ENCODE data around the gene OXER1.
A peak's percentile ranks its signal among the peaks of the same experiment; 100 is the strongest.

The OXER1 gene, protein sequence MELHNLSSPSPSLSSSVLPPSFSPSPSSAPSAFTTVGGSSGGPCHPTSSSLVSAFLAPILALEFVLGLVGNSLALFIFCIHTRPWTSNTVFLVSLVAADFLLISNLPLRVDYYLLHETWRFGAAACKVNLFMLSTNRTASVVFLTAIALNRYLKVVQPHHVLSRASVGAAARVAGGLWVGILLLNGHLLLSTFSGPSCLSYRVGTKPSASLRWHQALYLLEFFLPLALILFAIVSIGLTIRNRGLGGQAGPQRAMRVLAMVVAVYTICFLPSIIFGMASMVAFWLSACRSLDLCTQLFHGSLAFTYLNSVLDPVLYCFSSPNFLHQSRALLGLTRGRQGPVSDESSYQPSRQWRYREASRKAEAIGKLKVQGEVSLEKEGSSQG

DNA sequence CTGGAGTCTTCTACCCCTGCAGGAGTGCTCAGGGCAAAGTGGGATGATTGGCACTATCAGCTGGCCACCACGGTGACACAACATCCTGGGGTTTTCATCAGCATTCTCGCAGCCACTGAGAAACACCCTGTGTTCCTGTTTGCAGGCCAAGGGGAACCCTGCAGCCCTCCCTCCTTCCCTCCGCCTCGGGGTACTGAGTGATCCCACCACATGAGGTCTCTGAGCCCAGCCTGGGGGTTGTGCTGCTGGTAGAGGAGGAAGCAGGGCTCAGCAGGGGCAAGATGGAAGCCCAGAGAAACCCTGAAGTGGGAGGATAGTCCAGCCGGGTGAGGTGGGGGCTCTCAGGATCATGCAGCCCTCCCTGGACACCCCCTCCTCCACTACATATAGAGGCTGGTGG is at the start of gene OXER1:
TSS of gene OXER1 (minus strand) at position 40 of the 400 bp plus-strand sequence. CDS start 73 bp downstream, outside the sequence.
- DNase-seq (ENCODE audit: extremely low read depth, low read depth), result no peak
- H3K4me3 ChIP-seq (replicated peaks; ENCODE audit: low read depth, low read length), result no peak within 1 kb of the TSS

DNA sequence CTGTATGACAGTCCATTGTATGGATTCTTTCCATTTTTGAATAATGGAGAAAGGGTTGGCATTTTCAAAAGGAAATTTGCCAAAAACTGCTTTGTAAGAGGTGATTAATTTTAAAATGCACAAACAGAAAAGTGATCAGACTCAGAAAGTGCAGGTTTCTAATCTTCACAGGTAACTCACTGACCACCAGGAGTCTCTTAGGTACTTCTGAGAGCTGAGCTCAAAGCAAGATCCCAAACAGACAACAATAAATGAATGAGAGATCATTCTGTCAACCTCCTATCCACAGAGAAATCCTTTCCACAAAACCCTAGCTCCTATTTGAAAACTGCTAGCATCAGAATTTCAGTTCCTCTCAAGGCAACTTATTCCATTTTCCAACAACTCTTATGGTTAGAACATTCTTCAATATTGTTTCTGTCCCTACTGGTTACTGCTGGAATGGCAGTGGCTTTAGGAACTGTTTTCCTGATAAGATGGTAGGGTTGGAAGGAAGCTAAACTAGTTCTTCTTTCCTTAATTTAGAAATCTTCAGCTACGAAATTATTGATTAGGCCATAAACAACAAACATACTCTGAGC is 49.1 kb upstream of the OXER1 start:
- DNase-seq (ENCODE audit: extremely low read depth, low read depth), result no peak
- no peak overlapping the region for H3K4me3 ChIP-seq (replicated peaks; ENCODE audit: low read depth, low read length)
- TF ChIP-seq, protein P1, sequence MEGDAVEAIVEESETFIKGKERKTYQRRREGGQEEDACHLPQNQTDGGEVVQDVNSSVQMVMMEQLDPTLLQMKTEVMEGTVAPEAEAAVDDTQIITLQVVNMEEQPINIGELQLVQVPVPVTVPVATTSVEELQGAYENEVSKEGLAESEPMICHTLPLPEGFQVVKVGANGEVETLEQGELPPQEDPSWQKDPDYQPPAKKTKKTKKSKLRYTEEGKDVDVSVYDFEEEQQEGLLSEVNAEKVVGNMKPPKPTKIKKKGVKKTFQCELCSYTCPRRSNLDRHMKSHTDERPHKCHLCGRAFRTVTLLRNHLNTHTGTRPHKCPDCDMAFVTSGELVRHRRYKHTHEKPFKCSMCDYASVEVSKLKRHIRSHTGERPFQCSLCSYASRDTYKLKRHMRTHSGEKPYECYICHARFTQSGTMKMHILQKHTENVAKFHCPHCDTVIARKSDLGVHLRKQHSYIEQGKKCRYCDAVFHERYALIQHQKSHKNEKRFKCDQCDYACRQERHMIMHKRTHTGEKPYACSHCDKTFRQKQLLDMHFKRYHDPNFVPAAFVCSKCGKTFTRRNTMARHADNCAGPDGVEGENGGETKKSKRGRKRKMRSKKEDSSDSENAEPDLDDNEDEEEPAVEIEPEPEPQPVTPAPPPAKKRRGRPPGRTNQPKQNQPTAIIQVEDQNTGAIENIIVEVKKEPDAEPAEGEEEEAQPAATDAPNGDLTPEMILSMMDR (IDR thresholded peaks at IDR 0.05; ENCODE audit: low read depth, low read length, missing control alignments), result peak; percentile 43

More for the DNA sequence above, at the start of gene OXER1:
- TF ChIP-seq, protein P1 (IDR thresholded peaks at IDR 0.05; ENCODE audit: low read depth, low read length, missing control alignments), result no peak

DNA sequence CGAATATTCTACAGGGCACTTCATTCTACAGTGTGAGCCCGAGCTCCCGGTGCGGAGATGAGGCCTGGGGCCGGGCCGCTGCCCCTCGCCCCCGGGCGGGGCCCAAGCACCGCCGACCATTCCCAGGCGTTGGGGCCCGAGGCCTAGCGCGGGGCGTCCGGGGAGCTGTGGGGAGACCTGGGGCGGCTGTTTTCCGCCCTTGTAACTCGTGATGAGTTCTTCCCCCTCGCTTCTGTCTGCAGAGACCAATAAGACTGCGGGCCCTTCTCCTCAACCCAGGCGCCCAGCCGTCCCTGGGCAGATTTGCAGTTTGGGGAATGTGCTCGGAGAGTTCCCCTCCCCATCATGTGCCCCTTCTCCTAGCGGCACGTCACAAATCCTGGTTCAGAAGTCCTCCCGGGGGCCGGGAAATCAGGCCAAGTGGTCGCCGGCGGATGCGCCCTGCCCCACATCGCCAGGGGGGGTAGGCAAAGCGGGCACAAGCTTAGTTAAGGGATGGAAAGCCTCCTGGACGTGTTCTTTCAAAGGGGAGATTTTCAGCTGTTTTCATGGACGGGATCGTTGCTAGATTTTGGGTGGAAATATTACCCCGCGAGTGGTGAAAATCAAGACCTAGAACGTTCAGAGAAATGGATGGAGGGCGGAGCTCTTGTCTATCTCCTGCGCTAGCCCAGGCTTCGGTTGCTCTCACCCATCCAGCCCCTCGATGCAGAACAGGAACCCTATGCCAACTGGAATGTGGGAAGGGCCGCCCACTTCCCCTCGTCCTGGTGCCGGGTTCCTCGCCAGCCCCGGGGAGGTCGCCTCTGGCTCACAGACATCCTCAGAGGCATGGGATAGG is 47.3 kb upstream of the OXER1 start:
- TF ChIP-seq, protein P1 (IDR thresholded peaks at IDR 0.05; ENCODE audit: low read depth, low read length, missing control alignments), result no peak
- peak overlapping the region; percentile 52 for H3K4me3 ChIP-seq (replicated peaks; ENCODE audit: low read depth, low read length)
- DNase-seq (ENCODE audit: extremely low read depth, low read depth), result no peak

DNA sequence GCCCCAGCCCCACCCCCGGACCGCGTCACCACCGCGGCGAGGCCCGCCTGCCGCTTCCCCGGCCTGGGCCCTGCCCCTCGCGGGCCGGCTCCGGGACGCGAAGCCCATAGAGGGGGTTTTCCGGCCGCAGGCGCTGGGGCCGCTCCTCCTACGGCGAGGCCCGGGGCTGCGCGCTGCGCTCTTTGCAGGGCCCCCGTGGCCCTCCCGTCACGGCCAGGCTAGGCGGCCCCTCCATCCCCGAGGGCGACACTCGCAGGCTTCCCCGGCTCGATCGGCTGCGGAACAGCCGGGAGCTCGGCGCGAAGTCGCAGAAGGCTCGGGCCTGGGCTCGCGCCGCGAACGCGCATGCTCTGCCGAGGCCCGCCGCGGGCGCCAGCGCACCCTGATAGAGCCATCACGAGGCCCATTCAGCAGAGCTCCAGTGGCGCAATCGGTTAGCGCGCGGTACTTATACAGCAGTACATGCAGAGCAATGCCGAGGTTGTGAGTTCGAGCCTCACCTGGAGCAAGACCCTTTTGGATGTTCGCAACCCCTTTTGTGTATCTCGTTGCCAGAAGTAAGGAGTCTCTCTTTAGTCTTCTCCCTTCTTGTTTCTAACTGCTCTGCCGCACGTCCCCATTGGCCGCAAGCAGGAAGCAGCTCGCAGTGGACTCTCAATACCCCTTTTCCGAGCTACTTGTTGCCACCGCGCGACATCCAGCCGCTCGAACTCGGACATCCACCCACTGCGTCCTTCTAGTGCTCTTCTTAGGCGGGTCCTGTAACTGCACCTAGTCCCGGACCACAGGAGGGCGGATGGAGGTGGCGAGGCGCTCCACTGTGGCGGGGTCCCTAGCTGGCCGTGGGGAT is 46.4 kb upstream of the OXER1 start:
- DNase-seq (ENCODE audit: extremely low read depth, low read depth), result peak; percentile 92
- H3K4me3 ChIP-seq (replicated peaks; ENCODE audit: low read depth, low read length), result peak overlapping the region; percentile 52
- TF ChIP-seq, protein P1 (IDR thresholded peaks at IDR 0.05; ENCODE audit: low read depth, low read length, missing control alignments), result no peak

DNA sequence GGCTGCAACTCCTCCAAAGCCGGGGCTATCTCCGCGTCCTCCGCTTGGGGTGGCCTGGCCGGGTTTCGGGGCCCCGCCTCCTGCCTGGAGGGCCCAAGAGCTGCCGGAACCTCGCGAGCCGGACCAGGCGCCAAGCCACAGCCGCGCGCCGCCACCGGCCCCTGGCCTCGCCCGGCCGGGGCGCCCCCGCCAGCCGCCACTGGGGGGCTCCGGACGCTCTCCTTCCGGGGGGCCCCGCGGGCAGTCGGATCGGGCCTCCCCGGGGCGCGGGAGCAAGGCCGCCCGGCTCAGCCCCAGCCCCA is 45.8 kb upstream of the OXER1 start:
- peak overlapping the region; percentile 52 for H3K4me3 ChIP-seq (replicated peaks; ENCODE audit: low read depth, low read length)
- TF ChIP-seq, protein P1 (IDR thresholded peaks at IDR 0.05; ENCODE audit: low read depth, low read length, missing control alignments), result no peak

More for the DNA sequence above, 45.8 kb upstream of the OXER1 start:
- DNase-seq (ENCODE audit: extremely low read depth, low read depth), result no peak

All from HFF-Myc (cell line).